H1 (cell line): ENCODE results near the gene ATP2B3. TPM values are rescaled to one million over a fixed set of nuclear protein-coding genes. Genes with fewer than 3 reads are reported as not detected.

Experiments
- CTCF ChIA-PET: fragments of 300-600 bp; sonication (Branson Sonifier 250); formaldehyde crosslinking; loops from one replicate; lab custom pipeline; 2021; ENCODE audit not compliant: partially characterized antibody; lab: Charles Lee
- POLR2A ChIA-PET: fragments of 300-600 bp; sonication (Branson Sonifier 250); formaldehyde crosslinking; loops from one replicate; lab custom pipeline; 2021; ENCODE audit warnings: inconsistent platforms; ENCODE audit not compliant: partially characterized antibody; lab: Charles Lee
- DNase-seq, 2 experiments: peaks; one replicate each; pipeline versions ENCODE4 v3.0.0 to v3.0.0-alpha.2; 2010 to 2022; ENCODE audit warnings: low spot score in 2 of 2, low read depth in 1 of 2, mixed read lengths in 1 of 2
- FAIRE-seq: peaks from 2 replicates; lab custom pipeline; 2011; peaks lifted over from hg19 to GRCh38; lab: Jason Lieb, UNC
- H2AFZ ChIP-seq: 2 replicates; pipeline ENCODE4 v1.8.1; 2012; ENCODE audit warnings: low read length, inconsistent platforms
- H2AK5ac ChIP-seq: 2 replicates; pipeline ENCODE4 v1.6.1; 2013; ENCODE audit warnings: low read depth, low read length
- H2BK120ac ChIP-seq: replicated peaks from 2 replicates; pipeline ENCODE3; 2013; ENCODE audit warnings: low read depth, low read length, inconsistent platforms
- H2BK12ac ChIP-seq: 2 replicates; pipeline ENCODE4 v1.6.1; 2013; ENCODE audit warnings: low read depth, low read length
- H2BK15ac ChIP-seq: 2 replicates; pipeline ENCODE4 v1.6.1; 2013; ENCODE audit warnings: low read length
- H2BK20ac ChIP-seq: 2 replicates; pipeline ENCODE4 v1.6.1; 2013; ENCODE audit warnings: low read length
- H2BK5ac ChIP-seq: 2 replicates; pipeline ENCODE4 v1.6.1; 2013; ENCODE audit warnings: low read depth, low read length
- H3K14ac ChIP-seq: 2 replicates; pipeline ENCODE4 v1.6.1; 2013; ENCODE audit warnings: inconsistent platforms; ENCODE audit not compliant: insufficient read length
- H3K18ac ChIP-seq: 2 replicates; pipeline ENCODE4 v1.6.1; 2013; ENCODE audit warnings: low read length; ENCODE audit errors: extremely low read depth
- H3K23ac ChIP-seq: 2 replicates; pipeline ENCODE4 v1.6.1; 2013; ENCODE audit warnings: inconsistent platforms; ENCODE audit not compliant: insufficient read length
- H3K23me2 ChIP-seq: 2 replicates; pipeline ENCODE4 v1.6.1; 2013; ENCODE audit warnings: low read depth, low read length
- H3K27ac ChIP-seq: 2 replicates; pipeline ENCODE4 v1.6.1; 2011; ENCODE audit warnings: low read depth, low read length, inconsistent platforms
- H3K27me3 ChIP-seq, 4 experiments: replicated peaks in 1 of 4; 1 replicate in 1 of 4; 2 replicates in 3 of 4; pipeline versions ENCODE4 v1.6.1 to v1.8.1; 2011 to 2013; ENCODE audit warnings: low read length in 3 of 4, mild to moderate bottlenecking in 3 of 4, inconsistent platforms in 2 of 4, mixed read lengths in 2 of 4, moderate library complexity in 1 of 4; ENCODE audit not compliant: control insufficient read depth in 3 of 4, insufficient read depth in 3 of 4; ENCODE audit errors: extremely low read depth in 1 of 4
- H3K36me3 ChIP-seq, 4 experiments: 2 replicates each; pipeline versions ENCODE4 v1.6.1 to v1.8.1; 2011 to 2013; ENCODE audit warnings: mild to moderate bottlenecking in 4 of 4, low read length in 3 of 4, moderate library complexity in 2 of 4, control low read depth in 1 of 4, inconsistent platforms in 1 of 4; ENCODE audit not compliant: insufficient read depth in 4 of 4, control insufficient read depth in 2 of 4
- H3K4ac ChIP-seq: replicated peaks from 2 replicates; pipeline ENCODE3; 2013; ENCODE audit warnings: low read length, low read depth, mixed read lengths, inconsistent platforms; ENCODE audit not compliant: insufficient read length
- H3K4me1 ChIP-seq, 4 experiments: replicated peaks in 1 of 4; 1 replicate in 1 of 4; 2 replicates in 3 of 4; pipeline versions ENCODE4 v1.6.1 to v1.8.1; 2011 to 2013; ENCODE audit warnings: low read length in 3 of 4, inconsistent platforms in 2 of 4, mixed read lengths in 1 of 4; ENCODE audit not compliant: insufficient read depth in 4 of 4, control insufficient read depth in 3 of 4
- H3K4me2 ChIP-seq, 2 experiments: 2 replicates each; pipeline versions ENCODE4 v1.6.1 to v1.8.1; 2011 to 2013; ENCODE audit warnings: low read depth in 2 of 2, low read length in 2 of 2, control low read depth in 1 of 2, inconsistent platforms in 1 of 2, mild to moderate bottlenecking in 1 of 2; ENCODE audit not compliant: insufficient read depth in 1 of 2
- H3K4me3 ChIP-seq, 4 experiments: fragments of 200-600, 300-600 bp in 1 of 4; sonication (generic), shearing (Covaris generic), sonication (Bioruptor Twin) in 1 of 4; 2 replicates each; pipeline versions ENCODE4 v1.5.1 to v1.8.1; 2011 to 2016; ENCODE audit warnings: low read length in 4 of 4, low read depth in 3 of 4, control low read depth in 2 of 4, inconsistent platforms in 2 of 4, mild to moderate bottlenecking in 2 of 4, mixed read lengths in 1 of 4, moderate library complexity in 1 of 4; ENCODE audit not compliant: insufficient read depth in 2 of 4; ENCODE audit errors: extremely low read depth in 1 of 4
- H3K56ac ChIP-seq: replicated peaks from 2 replicates; pipeline ENCODE3; 2013; ENCODE audit warnings: low read depth, mild to moderate bottlenecking, mixed read lengths, low read length, inconsistent platforms; ENCODE audit not compliant: insufficient read length
- H3K79me1 ChIP-seq: 2 replicates; pipeline ENCODE4 v1.6.1; 2013; ENCODE audit warnings: low read depth, low read length, control low read depth
- H3K79me2 ChIP-seq, 2 experiments: 2 replicates each; pipeline versions ENCODE4 v1.6.1 to v1.8.1; 2012 to 2013; ENCODE audit warnings: low read length in 2 of 2, mild to moderate bottlenecking in 2 of 2, inconsistent platforms in 1 of 2; ENCODE audit not compliant: insufficient read depth in 2 of 2, control insufficient read depth in 1 of 2
- H3K9ac ChIP-seq, 4 experiments: replicated peaks in 1 of 4; 1 replicate in 1 of 4; 2 replicates in 3 of 4; pipeline versions ENCODE4 v1.6.1 to v1.8.1; 2011 to 2013; ENCODE audit warnings: low read depth in 3 of 4, low read length in 3 of 4, control low read depth in 2 of 4, mild to moderate bottlenecking in 2 of 4, moderate library complexity in 2 of 4, inconsistent platforms in 1 of 4; ENCODE audit errors: extremely low read depth in 1 of 4
- H3K9me3 ChIP-seq, 2 experiments: 2 replicates each; pipeline versions ENCODE4 v1.6.1 to v1.8.1; 2012 to 2013; ENCODE audit warnings: mild to moderate bottlenecking in 2 of 2, moderate library complexity in 2 of 2, control low read depth in 1 of 2, inconsistent platforms in 1 of 2, low read depth in 1 of 2, low read length in 1 of 2, mixed read lengths in 1 of 2; ENCODE audit not compliant: insufficient read depth in 2 of 2
- H4K20me1 ChIP-seq, 2 experiments: replicated peaks in 1 of 2; 2 replicates each; pipeline versions ENCODE3 to v1.8.1; 2011 to 2013; ENCODE audit warnings: inconsistent platforms in 2 of 2, low read length in 2 of 2, mild to moderate bottlenecking in 1 of 2; ENCODE audit not compliant: insufficient read depth in 2 of 2, control insufficient read depth in 1 of 2
- H4K5ac ChIP-seq: 2 replicates; pipeline ENCODE4 v1.6.1; 2013; ENCODE audit warnings: low read length, low read depth, mixed read lengths, inconsistent platforms; ENCODE audit not compliant: insufficient read length
- H4K8ac ChIP-seq: 2 replicates; pipeline ENCODE4 v1.8.0; 2013; ENCODE audit warnings: mild to moderate bottlenecking, moderate library complexity, low read length, inconsistent platforms; ENCODE audit not compliant: insufficient read depth; ENCODE audit errors: extremely low read depth
- H4K91ac ChIP-seq: replicated peaks from 2 replicates; pipeline ENCODE3; 2013; ENCODE audit warnings: low read length, mixed read lengths, inconsistent platforms; ENCODE audit not compliant: insufficient read length
- CBX5 ChIP-seq: fragments of 300-800, 300-1000 bp; sonication (generic); IDR thresholded peaks from 2 replicates; pipeline ENCODE4 v1.7.1; 2016; ENCODE audit warnings: antibody characterized with exemption, low read length, low read depth
- CREB1 ChIP-seq: IDR thresholded peaks from 2 replicates; pipeline ENCODE4 v1.6.1; 2012; ENCODE audit warnings: inconsistent platforms
- HDAC2 ChIP-seq, 2 experiments: fragments of 300-600 bp in 1 of 2; sonication (generic) in 1 of 2; IDR thresholded peaks; 2 replicates each; pipeline ENCODE4 v1.6.1; 2011 to 2012; ENCODE audit warnings: low read depth in 2 of 2, low read length in 2 of 2, mild to moderate bottlenecking in 2 of 2, moderate library complexity in 2 of 2, borderline replicate concordance in 1 of 2, inconsistent platforms in 1 of 2
- SP1 ChIP-seq: IDR thresholded peaks from 2 replicates; pipeline ENCODE4 v1.6.1; 2011; ENCODE audit warnings: low read depth, low read length
- WGBS, 2 experiments: shearing (Covaris generic) in 1 of 2; methylation state at CpG; one replicate each; pipeline versions ENCODE4 v1.1.6 to v1.1.7; 2013 to 2015; ENCODE audit warnings: low lambda C conversion rate in 2 of 2, mixed read lengths in 2 of 2, inconsistent platforms in 1 of 2, low coverage in 1 of 2, missing lambda C conversion rate in 1 of 2; ENCODE audit not compliant: insufficient replicate concordance in 2 of 2, insufficient coverage in 1 of 2, insufficient read length in 1 of 2; ENCODE audit errors: extremely low coverage in 1 of 2, missing lambda C conversion rate in 1 of 2; 5-methylcytosine and 5-hydroxymethylcytosine counted together
- polyA plus RNA-seq, 7 experiments: library from polyadenylated mRNA; depleted of rRNA in 3 of 7; stranded (reverse) in 5 of 7; unstranded in 2 of 7; fragments of >200 nt in 5 of 7; fragments of 200-250 nt in 2 of 7; gene quantifications; 1 replicate in 5 of 7; 2 replicates in 1 of 7; 4 replicates in 1 of 7; pipeline versions ENCODE4 v1.2.1 to v1.2.3, GENCODE V29; 2011 to 2013; ENCODE audit warnings: missing spikeins in 2 of 7, mixed read lengths in 2 of 7
- total RNA-seq: library from RNA; stranded (reverse); fragmentation: NEBNext Ultra II Directional; extraction: Animal tissue kit (Norgen Biotek cat#: 25700); gene quantifications from 2 replicates; pipeline ENCODE4 v1.2.1, GENCODE V29; 2021

Gene ATP2B3
- total and polyA plus RNA-seq, 2 of the 8 experiments (the other 6 are each of a cell fraction or from before 2014, with no cell fraction given), result 0.14 to 0.19 TPM

DNA sequence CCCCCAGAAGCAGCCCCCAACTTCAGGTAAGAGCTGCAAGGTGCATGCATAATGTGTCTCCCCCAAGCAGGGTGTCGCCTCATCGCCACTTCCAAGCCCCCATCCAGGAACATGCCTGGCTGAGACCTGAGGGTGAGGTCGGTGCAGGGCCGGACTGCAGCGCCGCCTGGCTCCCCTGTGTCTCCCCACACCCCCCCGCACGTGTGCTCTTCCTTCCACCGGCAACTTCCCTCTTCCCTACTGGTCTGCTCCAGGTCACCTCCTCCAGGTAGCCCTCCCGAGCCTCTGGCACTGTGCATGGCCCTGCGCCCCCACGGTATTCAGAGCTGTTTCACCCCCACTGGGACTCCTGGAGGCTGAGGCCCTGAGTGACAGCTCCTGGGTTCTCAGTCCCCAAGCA, 24.9 kb upstream of the ATP2B3 start:
- H3K36me3 ChIP-seq, result no peaks in the 10 kb centered on the region
- DNase-seq (no peak), FAIRE-seq (no peak)
- H3K27ac ChIP-seq, result no peak overlapping the region
- no peaks in the 10 kb centered on the region; the same call in 1 of the 2 replicates for H3K23me2 ChIP-seq
- H3K4me2 ChIP-seq, result no peak overlapping the region
- no peak overlapping the region for H3K14ac ChIP-seq
- no peak overlapping the region for H4K5ac ChIP-seq
- H3K27me3 ChIP-seq, result peaks cover 0 to 2% (median 0%) of the 10 kb centered on the region in 4 experiments; a peak in 5 of 7 replicates
- no peak overlapping the region for H2BK12ac ChIP-seq
- POLR2A ChIA-PET, result interaction anchor here (1.5 kb wide), 1 partner anchor 19 kb away, joined by 4 read pairs; no protein-coding TSS in a partner anchor
- no peak overlapping the region for H3K4ac ChIP-seq
- H3K18ac ChIP-seq, result no peak overlapping the region
- no peak overlapping the region for H2AFZ ChIP-seq
- H2AK5ac ChIP-seq, result no peak overlapping the region
- no peak overlapping the region for H2BK15ac ChIP-seq
- no peak overlapping the region for H2BK20ac ChIP-seq
- no peak overlapping the region for H4K91ac ChIP-seq
- no peak overlapping the region for H3K23ac ChIP-seq
- H3K9me3 ChIP-seq, result no peaks in the 10 kb centered on the region
- H2BK120ac ChIP-seq, result no peak overlapping the region
- no peaks in the 10 kb centered on the region for H3K79me1 ChIP-seq
- H3K79me2 ChIP-seq, result no peaks in the 10 kb centered on the region
- 78% methylated on average over 6 of the region's 12 CpGs; no CpG with 5 or more reads in 1 of the 2 experiments for WGBS, 2 experiments
- CTCF ChIA-PET, result interaction anchor here (4.5 to 7.5 kb wide), 2 partner anchors 15 to 20 kb away, joined by 42 to 50 read pairs; partner anchors contain the start of gene HAUS7
- no peak overlapping the region for H2BK5ac ChIP-seq
- TF ChIP-seq SP1 (no peak), CREB1 (no peak), CBX5 (no peak), HDAC2 (IDR thresholded peaks at IDR 0.05; ENCODE audit: borderline replicate concordance in 1 of 2, low read depth in 2 of 2, low read length in 2 of 2) (no peak)
- no peak overlapping the region for H3K4me3 ChIP-seq
- H4K8ac ChIP-seq, result no peak overlapping the region
- H4K20me1 ChIP-seq, result no peaks in the 10 kb centered on the region
- H3K4me1 ChIP-seq, result peaks cover 0 to 18% (median 7%) of the 10 kb centered on the region in 4 experiments; a peak in 4 of 7 replicates
- H3K9ac ChIP-seq, result no peak overlapping the region
- no peak overlapping the region for H3K56ac ChIP-seq
